Kidney glomerular epithelial cell (primary cell): Measurements from ENCODE around the gene SRC.

Source experiments
- DNase-seq: peaks from one replicate; lab custom pipeline; 2025; lab: John Stamatoyannopoulos, UW

Gene SRC

GRCh38 chr20:37345339-37346235, at the start of gene SRC:
SRC (plus strand) TSS chr20:37346140; CDS start chr20:37384154, 38,014 bp downstream.
- DNase-seq: peak; percentile 31

GRCh38 chr20:37296371-37296770, 49.6 kb upstream of the SRC start:
- DNase-seq: no peak

GRCh38 chr20:37297066-37297736, 48.7 kb upstream of the SRC start:
- no peak for DNase-seq

GRCh38 chr20:37298190-37298939, 47.6 kb upstream of the SRC start:
- no peak for DNase-seq

GRCh38 chr20:37299718-37300528, 46.0 kb upstream of the SRC start:
- DNase-seq: no peak

- DNase-seq: no peak
These were observed 44.8 kb upstream of the SRC start for GRCh38 chr20:37301120-37301519.

GRCh38 chr20:37301558-37301957, 44.4 kb upstream of the SRC start:
- DNase-seq: no peak

- DNase-seq: no peak
These were observed 43.0 kb upstream of the SRC start for GRCh38 chr20:37302981-37303380.

- DNase-seq: no peak
These were observed 42.3 kb upstream of the SRC start for GRCh38 chr20:37303637-37304036.

- DNase-seq: no peak
These were observed 40.9 kb upstream of the SRC start for GRCh38 chr20:37305079-37305478.

- no peak for DNase-seq
These were observed 40.1 kb upstream of the SRC start for GRCh38 chr20:37305839-37306238.

- DNase-seq: no peak
These were observed 37.6 kb upstream of the SRC start for GRCh38 chr20:37308086-37309050.

- DNase-seq: no peak
These were observed 36.6 kb upstream of the SRC start for GRCh38 chr20:37309290-37309689.

- no peak for DNase-seq
These were observed 35.9 kb upstream of the SRC start for GRCh38 chr20:37309936-37310590.

GRCh38 chr20:37310951-37311350, 35.0 kb upstream of the SRC start:
- no peak for DNase-seq

GRCh38 chr20:37311710-37312355, 34.1 kb upstream of the SRC start:
- DNase-seq: no peak

- DNase-seq: no peak
These were observed 32.3 kb upstream of the SRC start for GRCh38 chr20:37313546-37314091.

GRCh38 chr20:37314099-37314498, 31.8 kb upstream of the SRC start:
- no peak for DNase-seq

- no peak for DNase-seq
These were observed 31.3 kb upstream of the SRC start for GRCh38 chr20:37314617-37315016.
